ENCODE data around the gene MKNK2. TPM values are rescaled to one million over a fixed set of nuclear protein-coding genes. Genes with fewer than 3 reads are reported as not detected.

MKNK2 gene
- total RNA-seq, 1 experiment from 2014 or later = 96.8 TPM

- no peaks in the 10 kb centered on the region for H3K9me2 ChIP-seq (replicated peaks; ENCODE audit: low read length)
- TF ChIP-seq CTCF (conservative IDR thresholded peaks at IDR 0.05; ENCODE audit: low read depth, low read length) (no peak), EZH2 (IDR thresholded peaks at IDR 0.05; ENCODE audit: low read length, unreplicated experiment) (no peak), EZH2phosphoT487 (IDR thresholded peaks at IDR 0.05; ENCODE audit: borderline replicate concordance, low read length) (no peak)
- no peak overlapping the region for H3K9ac ChIP-seq (ENCODE audit: low read length)
- H3K9me3 ChIP-seq (ENCODE audit: low read length) = no peaks in the 10 kb centered on the region
- intact Hi-C loops (cut with micrococcal nuclease) = no loop called here
- no peak for DNase-seq
- H3K4me1 ChIP-seq (ENCODE audit: insufficient read depth, low read length) = no peaks in the 10 kb centered on the region
- peaks cover 5% of the 10 kb centered on the region for H3K36me3 ChIP-seq (ENCODE audit: low read depth, low read length)
- no peak overlapping the region for H3K4me2 ChIP-seq (ENCODE audit: low read length)
- ChIA-PET CTCF (no interaction called here), POLR2A (ENCODE audit: unreplicated experiment) (no interaction called here)
- no peaks in the 10 kb centered on the region for H4K20me1 ChIP-seq (ENCODE audit: low read length)
- BruUV-seq (replicated peaks) = no TSS peak
- no peak overlapping the region for H3K4me3 ChIP-seq (ENCODE audit: low read length)
- no peak overlapping the region for H3K27ac ChIP-seq (ENCODE audit: low read length)
- H3K27me3 ChIP-seq (ENCODE audit: low read length) = no peaks in the 10 kb centered on the region
- H2AFZ ChIP-seq (ENCODE audit: low read length) = no peak overlapping the region
- H3K79me2 ChIP-seq (ENCODE audit: low read length) = no peaks in the 10 kb centered on the region
- no peak for ATAC-seq
- no peaks in the 10 kb centered on the region for H3F3A ChIP-seq (ENCODE audit: low read length, unreplicated experiment)
Observed at GRCh38 chr19:1999856-2000515, 51.1 kb downstream of the MKNK2 start.

DNA sequence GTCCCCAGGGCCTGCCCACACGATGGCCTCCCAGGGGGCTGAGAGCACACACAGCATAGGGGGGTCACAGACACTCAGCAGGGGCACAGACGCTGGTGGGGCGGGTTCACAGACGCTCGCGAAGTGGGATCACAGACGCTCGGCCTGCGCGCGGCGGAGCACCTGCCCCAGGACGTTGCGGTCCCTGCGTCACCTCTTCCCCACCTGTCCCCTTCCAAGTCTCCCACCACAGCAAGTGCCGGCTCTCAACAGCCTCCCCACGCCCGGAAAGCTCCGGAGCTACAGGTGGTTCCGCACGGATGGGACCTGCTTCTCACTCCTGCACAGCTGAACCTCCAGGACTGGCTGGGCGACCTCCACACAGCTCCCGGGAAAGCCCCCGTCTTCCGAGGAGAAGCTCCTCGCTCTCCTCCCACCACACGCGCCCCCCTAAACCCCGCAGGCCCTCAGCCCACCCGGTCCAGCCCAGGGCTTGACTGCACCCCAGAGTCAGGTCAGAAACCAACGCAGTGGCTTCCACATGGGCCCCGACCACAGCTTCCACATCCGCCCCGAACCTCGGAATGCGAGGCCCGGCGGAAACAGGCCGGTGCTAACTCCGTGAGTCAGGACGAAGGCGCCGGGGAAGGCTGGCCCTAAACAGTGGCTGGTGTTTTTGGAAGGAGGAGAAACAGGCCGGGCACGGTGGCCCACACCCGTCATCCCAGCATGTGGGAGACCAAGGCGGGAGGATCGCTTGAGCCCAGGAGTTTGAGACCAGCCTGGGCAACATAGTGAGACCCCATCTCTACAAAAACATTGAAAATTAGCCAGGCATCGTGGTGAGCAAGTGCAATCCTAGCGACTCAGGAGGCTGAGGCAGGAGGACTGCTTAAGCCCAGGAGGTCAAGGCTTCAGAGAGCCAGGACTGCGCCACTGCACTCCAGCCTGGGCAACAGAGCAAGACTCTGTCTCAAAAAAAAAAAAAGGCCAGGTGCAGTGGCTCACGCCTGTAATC is 52.0 kb downstream of the MKNK2 start:
- intact Hi-C loops (cut with micrococcal nuclease) = no loop called here
- no peak for ATAC-seq
- Histone ChIP-seq H3F3A (ENCODE audit: low read length, unreplicated experiment) (no peaks in the 10 kb centered on the region), H3K79me2 (ENCODE audit: low read length) (no peaks in the 10 kb centered on the region), H3K9me3 (ENCODE audit: low read length) (no peaks in the 10 kb centered on the region), H3K27ac (ENCODE audit: low read length) (no peak overlapping the region), H3K4me1 (ENCODE audit: insufficient read depth, low read length) (no peaks in the 10 kb centered on the region), H3K4me3 (ENCODE audit: low read length) (no peak overlapping the region), H3K4me2 (ENCODE audit: low read length) (no peak overlapping the region), H2AFZ (ENCODE audit: low read length) (no peak overlapping the region), H3K9ac (ENCODE audit: low read length) (no peak overlapping the region), H3K9me2 (replicated peaks; ENCODE audit: low read length) (no peaks in the 10 kb centered on the region), H3K36me3 (ENCODE audit: low read depth, low read length) (peaks cover 5% of the 10 kb centered on the region), H3K27me3 (ENCODE audit: low read length) (no peaks in the 10 kb centered on the region), H4K20me1 (ENCODE audit: low read length) (no peaks in the 10 kb centered on the region)
- POLR2A ChIA-PET (ENCODE audit: unreplicated experiment) = no interaction called here
- BruUV-seq (replicated peaks) = no TSS peak
- TF ChIP-seq EZH2 (IDR thresholded peaks at IDR 0.05; ENCODE audit: low read length, unreplicated experiment) (no peak), EZH2phosphoT487 (IDR thresholded peaks at IDR 0.05; ENCODE audit: borderline replicate concordance, low read length) (no peak), CTCF (conservative IDR thresholded peaks at IDR 0.05; ENCODE audit: low read depth, low read length) (no peak)
- DNase-seq = no peak
- CTCF ChIA-PET = no interaction called here
